GM23338 (cell line): ENCODE measurements around the gene RHOBTB3.

ENCODE experiments used
- CTCF ChIP-seq, 2 experiments: fragments of 200-600 bp in 1 of 2; sonication (generic) in 1 of 2; conservative IDR thresholded peaks; 2 replicates each; pipeline versions ENCODE4 v1.5.1 to v1.6.1; 2016 to 2017; ENCODE audit warnings: antibody characterized with exemption in 2 of 2, low read depth in 2 of 2, mild to moderate bottlenecking in 2 of 2, moderate library complexity in 1 of 2
- EZH2phosphoT487 ChIP-seq: fragments of 200-600 bp; sonication (generic); IDR thresholded peaks from one replicate; pipeline ENCODE4 v1.8.1; 2018; ENCODE audit warnings: antibody characterized with exemption; ENCODE audit not compliant: unreplicated experiment

GRCh38 chr5:95841914-95842812 is 111.0 kb downstream of the RHOBTB3 start:
- TF ChIP-seq EZH2phosphoT487: no peak
- no peak for TF ChIP-seq CTCF (conservative IDR thresholded peaks at IDR 0.05; ENCODE audit: low read depth in 2 of 2)
